IMR-90 (cell line): ENCODE data around the gene CCDC88A. TPM values are rescaled to one million over a fixed set of nuclear protein-coding genes. Genes with fewer than 3 reads are reported as not detected.

Source experiments
- ATAC-seq: fragments of 200-7000 bp; cut with Tn5 transposase; 2 replicates; pipeline ENCODE4 v1.9.1; 2020; ENCODE audit warnings: low read depth, mild to moderate bottlenecking, moderate library complexity
- Bru-seq: library from RNA; stranded (reverse); fragments of 400-500 nt; gene quantifications from one replicate; lab custom pipeline; 2021; lab: Mats Ljungman, UMichigan
- BruChase-seq, 2 experiments: library from RNA; stranded (reverse); fragments of 400-500 nt; gene quantifications; one replicate each; lab custom pipeline; 2021; lab: Mats Ljungman, UMichigan
- BruUV-seq: library from RNA; stranded (reverse); fragments of 400-500 nt; replicated peaks from 2 replicates; lab custom pipeline; 2021; lab: Mats Ljungman, UMichigan
- CTCF ChIA-PET: fragments of 300-600 bp; formaldehyde crosslinking; extraction: SDS; loops from one replicate; lab custom pipeline; 2021; ENCODE audit warnings: antibody characterized with exemption; lab: Yijun Ruan, JAX
- POLR2A ChIA-PET: fragments of 300-600 bp; sonication (Branson Sonifier 250); formaldehyde crosslinking; loops from one replicate; lab custom pipeline; 2022; ENCODE audit warnings: antibody characterized with exemption; ENCODE audit not compliant: unreplicated experiment; lab: Charles Lee
- DNase-seq: peaks from one replicate; pipeline ENCODE4 v3.0.0; 2013
- H2AFZ ChIP-seq: replicated peaks from 2 replicates; pipeline ENCODE3; 2013; ENCODE audit warnings: low read length, mild to moderate bottlenecking; ENCODE audit not compliant: poor library complexity
- H2AK5ac ChIP-seq: 2 replicates; pipeline ENCODE4 v1.6.1; 2013; ENCODE audit warnings: low read depth, low read length, inconsistent platforms
- H2AK9ac ChIP-seq: replicated peaks from 2 replicates; pipeline ENCODE3; 2013; ENCODE audit warnings: mild to moderate bottlenecking, low read depth, low read length, moderate library complexity; ENCODE audit not compliant: poor library complexity
- H2BK120ac ChIP-seq: 2 replicates; pipeline ENCODE4 v1.6.1; 2013; ENCODE audit warnings: low read depth, low read length, inconsistent platforms
- H2BK15ac ChIP-seq: 3 replicates; pipeline ENCODE4 v1.6.1; 2013; ENCODE audit warnings: low read depth, low read length, inconsistent platforms
- H2BK20ac ChIP-seq: 2 replicates; pipeline ENCODE4 v1.6.1; 2013; ENCODE audit warnings: low read depth, mild to moderate bottlenecking, inconsistent platforms, low read length, moderate library complexity
- H2BK5ac ChIP-seq: 2 replicates; pipeline ENCODE4 v1.6.1; 2013; ENCODE audit warnings: mild to moderate bottlenecking, low read depth, low read length, inconsistent platforms; ENCODE audit not compliant: poor library complexity, severe bottlenecking
- H3K14ac ChIP-seq: replicated peaks from 2 replicates; pipeline ENCODE4 v1.6.1; 2013; ENCODE audit warnings: low read depth, low read length, inconsistent platforms
- H3K18ac ChIP-seq: 2 replicates; pipeline ENCODE4 v1.6.1; 2013; ENCODE audit warnings: low read depth, low read length, control low read depth
- H3K23ac ChIP-seq: 2 replicates; pipeline ENCODE4 v1.6.1; 2013; ENCODE audit warnings: low read depth, low read length, inconsistent platforms
- H3K27ac ChIP-seq: 2 replicates; pipeline ENCODE4 v1.5.1; 2013; ENCODE audit warnings: mild to moderate bottlenecking, control low read depth, low read length; ENCODE audit not compliant: insufficient read depth
- H3K27me3 ChIP-seq: 2 replicates; pipeline ENCODE4 v1.6.1; 2013; ENCODE audit warnings: low read length; ENCODE audit not compliant: control insufficient read depth, insufficient read depth
- H3K36me3 ChIP-seq: 2 replicates; pipeline ENCODE4 v1.6.1; 2013; ENCODE audit warnings: low read length, mixed read lengths; ENCODE audit not compliant: control insufficient read depth, insufficient read depth
- H3K4ac ChIP-seq: 2 replicates; pipeline ENCODE4 v1.6.1; 2013; ENCODE audit warnings: low read depth, low read length, inconsistent platforms
- H3K4me1 ChIP-seq: 2 replicates; pipeline ENCODE4 v1.6.1; 2013; ENCODE audit warnings: low read length, mixed read lengths; ENCODE audit not compliant: control insufficient read depth, insufficient read depth
- H3K4me2 ChIP-seq: 2 replicates; pipeline ENCODE4 v1.6.1; 2013; ENCODE audit warnings: low read depth, mild to moderate bottlenecking, control low read depth, low read length, moderate library complexity
- H3K4me3 ChIP-seq: 2 replicates; pipeline ENCODE4 v1.5.1; 2013; ENCODE audit warnings: low read depth, mild to moderate bottlenecking, control low read depth, low read length, moderate library complexity; ENCODE audit not compliant: insufficient read depth
- H3K56ac ChIP-seq: 2 replicates; pipeline ENCODE4 v1.6.1; 2013; ENCODE audit warnings: low read length, inconsistent platforms; ENCODE audit not compliant: insufficient read depth; ENCODE audit errors: extremely low read depth
- H3K79me1 ChIP-seq, 2 experiments: 2 replicates each; pipeline ENCODE4 v1.6.1; 2013; ENCODE audit warnings: low read length in 2 of 2, inconsistent platforms in 1 of 2, low read depth in 1 of 2
- H3K9ac ChIP-seq: 2 replicates; pipeline ENCODE4 v1.6.1; 2013; ENCODE audit warnings: low read depth, low read length, control low read depth
- H3K9me1 ChIP-seq: 2 replicates; pipeline ENCODE4 v1.6.1; 2013; ENCODE audit warnings: low read length, inconsistent platforms; ENCODE audit not compliant: insufficient read depth
- H3K9me3 ChIP-seq: 2 replicates; pipeline ENCODE4 v1.6.1; 2013; ENCODE audit warnings: low read length; ENCODE audit not compliant: control insufficient read depth, insufficient read depth
- H4K20me1 ChIP-seq: 2 replicates; pipeline ENCODE4 v1.6.1; 2013; ENCODE audit warnings: low read length, inconsistent platforms; ENCODE audit not compliant: insufficient read depth
- H4K5ac ChIP-seq: 2 replicates; pipeline ENCODE4 v1.6.1; 2013; ENCODE audit warnings: mild to moderate bottlenecking, low read depth, low read length, control low read depth
- H4K8ac ChIP-seq, 2 experiments: 2 replicates each; pipeline ENCODE4 v1.6.1; 2013; ENCODE audit warnings: low read depth in 2 of 2, low read length in 2 of 2, control low read depth in 1 of 2, inconsistent platforms in 1 of 2
- H4K91ac ChIP-seq: 2 replicates; pipeline ENCODE4 v1.6.1; 2013; ENCODE audit warnings: low read depth, low read length, inconsistent platforms; ENCODE audit not compliant: insufficient read depth
- CEBPB ChIP-seq: IDR thresholded peaks from 2 replicates; pipeline ENCODE4 v1.6.1; 2012; ENCODE audit warnings: low read depth, low read length, improper control_type of control experiment
- CTCF ChIP-seq: conservative IDR thresholded peaks from 2 replicates; pipeline ENCODE4 v1.5.1; 2012; ENCODE audit warnings: mild to moderate bottlenecking, low read depth, low read length, improper control_type of control experiment
- FOS ChIP-seq: fragments of 150-350 bp; IDR thresholded peaks from 2 replicates; pipeline ENCODE4 v1.6.1; 2016; ENCODE audit warnings: low read depth, low read length
- MAFK ChIP-seq: IDR thresholded peaks from 2 replicates; pipeline ENCODE4 v1.6.1; 2012; ENCODE audit warnings: low read depth, low read length, improper control_type of control experiment
- POLR2A ChIP-seq: IDR thresholded peaks from 2 replicates; pipeline ENCODE4 v1.6.1; 2012; ENCODE audit warnings: mild to moderate bottlenecking, low read depth, low read length
- RAD21 ChIP-seq: IDR thresholded peaks from 2 replicates; pipeline ENCODE4 v1.6.1; 2012; ENCODE audit warnings: low read length, improper control_type of control experiment
- SMC3 ChIP-seq: fragments of 150-350 bp; IDR thresholded peaks from 2 replicates; pipeline ENCODE4 v1.6.1; 2016; ENCODE audit warnings: low read depth, mild to moderate bottlenecking, antibody characterized with exemption, low read length, moderate library complexity
- USF2 ChIP-seq: fragments of 150-350 bp; IDR thresholded peaks from 2 replicates; pipeline ENCODE4 v1.6.1; 2017; ENCODE audit warnings: mild to moderate bottlenecking, antibody characterized with exemption, low read length, low read depth
- WGBS, 2 experiments: methylation state at CpG; one replicate each; pipeline versions ENCODE4 v1.1.5 to v1.1.7; 2013; ENCODE audit warnings: missing lambda C conversion rate in 2 of 2; ENCODE audit not compliant: insufficient read length in 1 of 2; ENCODE audit errors: extremely low coverage in 2 of 2; 5-methylcytosine and 5-hydroxymethylcytosine counted together
- dilution Hi-C: fragments of 300-500 bp; cut with HindIII; formaldehyde crosslinking; loops from one replicate; pipeline ENCODE4 v1.14.3; 2018; ENCODE audit warnings: low sequenced_read_pairs; ENCODE audit not compliant: unreplicated experiment
- in situ Hi-C: fragments of 300-500 bp; cut with MboI; formaldehyde crosslinking; loops from 3 replicates; pipeline ENCODE4 v1.14.3; 2019; ENCODE audit warnings: low sequenced_read_pairs, inconsistent platforms, mixed read lengths
- intact Hi-C: fragments of 100-400 bp; cut with micrococcal nuclease; formaldehyde crosslinking; loops from 2 replicates; pipeline ENCODE4 v1.10.0; 2022
- long read RNA-seq: library from polyadenylated mRNA; unstranded; transcript quantifications from one replicate; pipeline ENCODE4 v2.0.0, GENCODE V29; 2021; ENCODE audit not compliant: unreplicated experiment
- polyA plus RNA-seq, 3 experiments: library from polyadenylated mRNA; depleted of rRNA; stranded (reverse); fragments of >200 nt; gene quantifications; 2 replicates each; pipeline ENCODE4 v1.2.3, GENCODE V29; 2012; ENCODE audit warnings: low replicate concordance in 1 of 3
- total RNA-seq: library from RNA; depleted of rRNA; stranded (reverse); fragments of >200 nt; gene quantifications from 2 replicates; pipeline ENCODE4 v1.2.3, GENCODE V29; 2012; rRNA removed

CCDC88A gene, protein sequence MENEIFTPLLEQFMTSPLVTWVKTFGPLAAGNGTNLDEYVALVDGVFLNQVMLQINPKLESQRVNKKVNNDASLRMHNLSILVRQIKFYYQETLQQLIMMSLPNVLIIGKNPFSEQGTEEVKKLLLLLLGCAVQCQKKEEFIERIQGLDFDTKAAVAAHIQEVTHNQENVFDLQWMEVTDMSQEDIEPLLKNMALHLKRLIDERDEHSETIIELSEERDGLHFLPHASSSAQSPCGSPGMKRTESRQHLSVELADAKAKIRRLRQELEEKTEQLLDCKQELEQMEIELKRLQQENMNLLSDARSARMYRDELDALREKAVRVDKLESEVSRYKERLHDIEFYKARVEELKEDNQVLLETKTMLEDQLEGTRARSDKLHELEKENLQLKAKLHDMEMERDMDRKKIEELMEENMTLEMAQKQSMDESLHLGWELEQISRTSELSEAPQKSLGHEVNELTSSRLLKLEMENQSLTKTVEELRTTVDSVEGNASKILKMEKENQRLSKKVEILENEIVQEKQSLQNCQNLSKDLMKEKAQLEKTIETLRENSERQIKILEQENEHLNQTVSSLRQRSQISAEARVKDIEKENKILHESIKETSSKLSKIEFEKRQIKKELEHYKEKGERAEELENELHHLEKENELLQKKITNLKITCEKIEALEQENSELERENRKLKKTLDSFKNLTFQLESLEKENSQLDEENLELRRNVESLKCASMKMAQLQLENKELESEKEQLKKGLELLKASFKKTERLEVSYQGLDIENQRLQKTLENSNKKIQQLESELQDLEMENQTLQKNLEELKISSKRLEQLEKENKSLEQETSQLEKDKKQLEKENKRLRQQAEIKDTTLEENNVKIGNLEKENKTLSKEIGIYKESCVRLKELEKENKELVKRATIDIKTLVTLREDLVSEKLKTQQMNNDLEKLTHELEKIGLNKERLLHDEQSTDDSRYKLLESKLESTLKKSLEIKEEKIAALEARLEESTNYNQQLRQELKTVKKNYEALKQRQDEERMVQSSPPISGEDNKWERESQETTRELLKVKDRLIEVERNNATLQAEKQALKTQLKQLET (N-terminal part only)
- total RNA-seq (63.8 and 66.1 TPM in 2 replicates), polyA plus RNA-seq (2012; rRNA removed) (13.0 and 15.6 TPM in 2 replicates), Bru-seq, nascent RNA (percentile 84 among the genes with signal in this experiment), BruChase-seq, experiment 1, labeled RNA remaining after a 6-hour chase (percentile 87 among the genes with signal in this experiment), BruChase-seq, experiment 2, labeled RNA remaining after a 2-hour chase (percentile 84 among the genes with signal in this experiment)
- polyA plus RNA-seq (2012; cell fraction: cytosol; rRNA removed): 2.9 and 4.8 TPM in 2 replicates
- 6.7 and 40.3 TPM in 2 replicates for polyA plus RNA-seq (2012; cell fraction: nucleus; rRNA removed; ENCODE audit: low replicate concordance)
- long read RNA-seq, full-length matches to known transcripts: 1 of 56 reads
- long read RNA-seq, partial matches to known transcripts: 44 of 56 reads
- long read RNA-seq, other reads (novel, unspliced or antisense): 11 of 56 reads

DNA sequence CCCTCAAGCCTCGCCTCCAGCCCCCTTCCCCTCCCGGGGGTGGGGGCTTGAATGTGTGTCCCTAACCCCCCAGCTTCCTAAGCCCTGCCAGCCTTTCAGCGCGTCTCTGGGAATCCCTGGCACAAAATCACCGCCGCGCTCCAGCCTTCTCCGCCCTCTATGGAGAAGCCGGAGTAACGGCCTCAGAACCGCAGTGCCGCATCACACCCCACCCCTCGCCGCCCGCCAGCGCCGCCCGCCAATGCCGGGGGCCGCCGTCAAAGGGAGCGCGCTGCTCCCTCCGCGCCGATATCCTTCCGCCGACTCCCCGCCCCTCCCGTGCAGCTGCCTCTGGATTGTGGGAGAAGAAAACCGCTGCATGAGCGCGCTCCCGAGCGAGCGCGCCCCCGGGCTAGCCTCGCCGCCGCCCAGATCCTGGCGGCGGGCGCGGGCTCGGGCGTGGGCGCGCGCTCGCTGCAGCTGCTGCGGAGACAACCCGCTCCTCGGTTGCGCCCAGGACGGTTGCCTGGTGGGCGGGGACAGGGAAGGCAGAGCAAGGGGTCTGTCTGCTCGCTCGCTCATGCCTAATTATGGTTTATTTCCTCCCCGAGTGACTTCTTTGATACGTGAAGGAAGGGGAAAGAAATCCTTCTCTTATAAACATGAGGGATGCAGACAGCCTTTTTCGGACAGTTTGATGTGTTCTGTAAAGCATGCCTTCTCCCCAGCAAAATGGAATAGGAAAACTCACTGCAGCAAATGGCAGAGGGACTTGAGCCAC, at the start of gene CCDC88A:
Gene CCDC88A (minus strand): TSS at position 178 of the 760 bp plus-strand sequence. CDS start 777 bp downstream, outside the sequence.
- Histone ChIP-seq H4K91ac (peak within 1 kb of the TSS; percentile 86), H3K9ac (peak within 1 kb of the TSS; percentile 87), H3K23ac (peak within 1 kb of the TSS; percentile 84), H3K9me3 (no peaks in the 10 kb centered on the region), H3K27me3 (peaks cover 2% of the 10 kb centered on the region; the same call in 1 of the 2 replicates), H3K4me2 (peak within 1 kb of the TSS; percentile 88), H3K36me3 (no peaks in the 10 kb centered on the region), H2AK5ac (peak within 1 kb of the TSS; percentile 57), H3K4me3 (peak within 1 kb of the TSS; percentile 82), H3K9me1 (peaks cover 11% of the 10 kb centered on the region; the same call in 1 of the 2 replicates), H2BK15ac (peak within 1 kb of the TSS; percentile 85; the same call in 2 of the 3 replicates), H2AK9ac (peak within 1 kb of the TSS; percentile 95), H2AFZ (peak within 1 kb of the TSS; percentile 99), H2BK5ac (peak within 1 kb of the TSS; percentile 86), H3K14ac (peak within 1 kb of the TSS; percentile 96), H3K79me1 (peaks cover 7 to 22% of the 10 kb centered on the region in 2 experiments), H4K20me1 (no peaks in the 10 kb centered on the region), H3K4ac (peak within 1 kb of the TSS; percentile 79), H2BK20ac (peak within 1 kb of the TSS; percentile 30), H3K18ac (peak within 1 kb of the TSS; percentile 74), H3K4me1 (peaks cover 2% of the 10 kb centered on the region; the same call in 1 of the 2 replicates), H4K8ac (peak within 1 kb of the TSS; percentile 44 to 83), H3K56ac (peak within 1 kb of the TSS; percentile 76), H4K5ac (peak within 1 kb of the TSS; percentile 55), H3K27ac (peak within 1 kb of the TSS; percentile 92), H2BK120ac (peak within 1 kb of the TSS; percentile 84)
- in situ Hi-C loops: no loop called here
- dilution Hi-C loops: no loop called here
- peak; percentile 94 for ATAC-seq
- ChIA-PET POLR2A (no interaction called here), CTCF (interaction anchor here (0.7 to 1.1 kb wide), 2 partner anchors 20 to 89 kb away, joined by 3 to 4 read pairs; no protein-coding TSS in a partner anchor)
- BruUV-seq: no TSS peak
- 2% methylated on average over 24 of the region's 62 CpGs; no CpG with 5 or more reads in 1 of the 2 experiments for WGBS, 2 experiments
- intact Hi-C loops: loop anchor here (1.0 to 5.0 kb wide), 3 partner anchors 58 to 151 kb away; partner anchors contain the start of gene MTIF2
- peak; percentile 97 for DNase-seq
- peak; percentile 93 for TF ChIP-seq POLR2A
- TF ChIP-seq USF2: no peak
- no peak for TF ChIP-seq RAD21
- TF ChIP-seq MAFK: no peak
- no peak for TF ChIP-seq FOS
- peak; percentile 24; the same call in 1 of the 2 replicates for TF ChIP-seq CTCF
- no peak for TF ChIP-seq CEBPB
- TF ChIP-seq SMC3: peak; percentile 21; the same call in 1 of the 2 replicates
